ENCODE results near the gene DALRD3.

DALRD3 gene

GRCh38 chr3:49026536-49026935 is 8.2 kb upstream of the DALRD3 start:
- FAIRE-seq: no peak

GRCh38 chr3:49025793-49026520 is 7.6 kb upstream of the DALRD3 start:
- no peak for DNase-seq (ENCODE audit: insufficient read length, low spot score)
- TF ChIP-seq POLR2A (IDR thresholded peaks at IDR 0.05; ENCODE audit: low read depth, low read length): no peak
- FAIRE-seq: no peak

More at GRCh38 chr3:49026536-49026935, 8.2 kb upstream of the DALRD3 start:
- no peak for DNase-seq (ENCODE audit: insufficient read length, low spot score)
- TF ChIP-seq POLR2A (IDR thresholded peaks at IDR 0.05; ENCODE audit: low read depth, low read length): no peak

- TF ChIP-seq POLR2A (IDR thresholded peaks at IDR 0.05; ENCODE audit: low read depth, low read length): no peak; the same call in 1 of the 2 replicates
- FAIRE-seq (no peak), DNase-seq (ENCODE audit: insufficient read length, low spot score) (no peak)
Observed at GRCh38 chr3:49025005-49025792, 6.8 kb upstream of the DALRD3 start.

- DNase-seq (ENCODE audit: insufficient read length, low spot score) (no peak), FAIRE-seq (no peak)
- no peak for TF ChIP-seq POLR2A (IDR thresholded peaks at IDR 0.05; ENCODE audit: low read depth, low read length)
Observed at GRCh38 chr3:49024449-49024848, 6.1 kb upstream of the DALRD3 start.

- no peak for TF ChIP-seq POLR2A (IDR thresholded peaks at IDR 0.05; ENCODE audit: low read depth, low read length)
- no peak for DNase-seq (ENCODE audit: insufficient read length, low spot score)
- no peak for FAIRE-seq
Observed at GRCh38 chr3:49023775-49024174, 5.4 kb upstream of the DALRD3 start.

DNA sequence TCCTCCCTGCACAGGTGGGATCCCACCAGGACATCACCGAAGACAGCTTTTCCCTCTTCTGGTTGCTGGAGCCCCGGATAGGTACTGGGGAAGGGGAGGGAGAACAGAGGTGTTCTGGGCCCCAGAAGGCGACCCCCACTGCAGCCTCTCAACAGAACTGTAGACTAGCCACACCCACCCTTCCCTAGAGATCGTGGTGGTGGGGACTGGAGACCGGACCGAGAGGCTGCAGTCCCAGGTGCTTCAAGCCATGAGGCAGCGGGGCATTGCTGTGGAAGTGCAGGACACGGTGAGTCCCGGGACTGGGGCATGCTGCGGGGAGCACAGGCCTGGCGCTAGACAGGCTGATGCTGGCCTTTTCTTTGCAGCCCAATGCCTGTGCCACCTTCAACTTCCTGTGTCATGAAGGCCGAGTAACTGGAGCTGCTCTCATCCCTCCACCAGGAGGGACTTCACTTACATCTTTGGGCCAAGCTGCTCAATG is 4.3 kb upstream of the DALRD3 start:
- no peak for TF ChIP-seq POLR2A (IDR thresholded peaks at IDR 0.05; ENCODE audit: low read depth, low read length)
- FAIRE-seq (no peak), DNase-seq (ENCODE audit: insufficient read length, low spot score) (no peak)

- peak; percentile 90 for DNase-seq (ENCODE audit: insufficient read length, low spot score)
- TF ChIP-seq POLR2A (IDR thresholded peaks at IDR 0.05; ENCODE audit: low read depth, low read length): peak; percentile 93
- FAIRE-seq: no peak
Observed at GRCh38 chr3:49021813-49022687, 3.7 kb upstream of the DALRD3 start, which contains the start of gene NDUFAF3. NDUFAF3 (plus strand) TSS chr3:49022121; CDS start chr3:49022145, 24 bp downstream.

DNA sequence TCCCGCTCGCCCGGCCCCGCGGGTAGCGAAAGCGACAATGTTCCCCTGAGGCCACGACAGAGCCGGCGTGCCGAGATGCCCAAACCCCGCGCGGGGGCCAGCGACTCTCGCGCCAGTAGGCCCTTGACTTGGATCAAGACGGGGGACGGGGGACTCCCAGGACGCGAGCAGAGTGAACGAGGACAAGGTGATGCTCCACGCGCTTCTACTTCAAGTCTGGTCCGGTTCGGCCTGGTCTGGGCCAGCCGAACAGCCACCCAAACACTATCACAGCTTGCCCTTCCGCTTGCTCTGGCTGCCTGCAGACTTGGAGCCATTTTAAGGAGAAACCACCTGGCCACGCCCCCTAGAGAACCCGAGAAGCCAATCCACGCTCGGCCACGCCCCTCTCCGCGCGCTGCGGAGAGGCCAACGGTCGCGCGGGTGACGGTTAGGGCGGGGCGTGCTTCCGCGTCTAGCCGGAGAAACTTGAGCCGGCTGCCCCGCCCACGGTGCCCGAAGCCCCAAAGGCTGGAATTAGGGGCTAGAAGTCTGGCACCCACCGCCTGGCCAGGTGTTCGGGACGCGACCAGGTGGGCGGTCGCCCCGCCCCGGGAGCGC is 2.9 kb upstream of the DALRD3 start:
- FAIRE-seq: peak; percentile 11
- TF ChIP-seq POLR2A (IDR thresholded peaks at IDR 0.05; ENCODE audit: low read depth, low read length): peak; percentile 100
- DNase-seq (ENCODE audit: insufficient read length, low spot score): peak; percentile 89

DNA sequence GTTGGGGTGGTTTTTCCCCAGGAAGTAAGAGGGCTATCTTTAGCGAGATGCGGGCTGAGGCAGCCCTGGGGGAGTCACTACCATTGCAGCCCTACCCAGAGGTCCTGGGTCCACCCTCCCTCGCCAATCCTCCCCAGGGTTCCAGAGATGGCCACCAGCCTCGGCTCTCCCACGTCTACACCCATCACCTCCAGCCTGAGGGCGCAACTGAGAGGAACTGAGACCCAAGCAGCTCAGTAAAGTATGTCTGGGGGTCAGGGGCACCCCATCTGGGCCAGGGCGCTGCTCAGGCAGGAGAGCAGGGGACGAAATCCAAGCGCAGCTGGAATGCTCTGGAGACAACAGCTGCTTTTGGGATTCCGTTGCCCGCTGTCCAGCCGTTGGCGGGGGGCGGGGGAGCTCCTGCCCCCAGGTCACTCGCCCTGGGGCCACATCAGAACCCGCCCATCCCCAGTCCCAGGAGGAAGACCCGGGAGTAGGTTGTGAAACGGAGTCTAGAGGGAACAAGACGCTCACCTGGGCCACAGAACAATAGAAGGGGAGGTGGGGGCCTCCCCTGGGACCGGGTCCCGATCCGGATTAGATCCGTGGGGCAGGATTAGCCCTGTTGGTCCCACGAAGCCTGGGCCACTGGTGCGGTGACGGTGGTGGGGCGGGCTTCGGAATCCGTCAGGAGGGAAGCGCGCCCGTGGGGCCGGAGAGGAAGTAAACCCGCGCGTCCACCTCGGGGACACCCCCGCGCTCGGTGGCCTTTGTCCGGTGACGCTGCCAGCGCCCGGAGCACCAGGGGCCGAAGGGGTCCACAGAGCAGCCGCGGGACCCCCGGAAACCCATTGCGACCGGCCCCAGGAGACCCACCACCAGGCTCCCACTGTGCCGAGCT is 2.2 kb upstream of the DALRD3 start:
- TF ChIP-seq POLR2A (IDR thresholded peaks at IDR 0.05; ENCODE audit: low read depth, low read length): no peak; the same call in 1 of the 2 replicates
- FAIRE-seq: no peak
- no peak for DNase-seq (ENCODE audit: insufficient read length, low spot score)

- FAIRE-seq (no peak), DNase-seq (ENCODE audit: insufficient read length, low spot score) (no peak)
- TF ChIP-seq POLR2A (IDR thresholded peaks at IDR 0.05; ENCODE audit: low read depth, low read length): no peak
Observed at GRCh38 chr3:49019941-49020329, 1.6 kb upstream of the DALRD3 start.

GRCh38 chr3:49018707-49019006 is 277 bp upstream of the DALRD3 start:
- FAIRE-seq: no peak
- DNase-seq (ENCODE audit: insufficient read length, low spot score): no peak
- no peak for TF ChIP-seq POLR2A (IDR thresholded peaks at IDR 0.05; ENCODE audit: low read depth, low read length)

DNA sequence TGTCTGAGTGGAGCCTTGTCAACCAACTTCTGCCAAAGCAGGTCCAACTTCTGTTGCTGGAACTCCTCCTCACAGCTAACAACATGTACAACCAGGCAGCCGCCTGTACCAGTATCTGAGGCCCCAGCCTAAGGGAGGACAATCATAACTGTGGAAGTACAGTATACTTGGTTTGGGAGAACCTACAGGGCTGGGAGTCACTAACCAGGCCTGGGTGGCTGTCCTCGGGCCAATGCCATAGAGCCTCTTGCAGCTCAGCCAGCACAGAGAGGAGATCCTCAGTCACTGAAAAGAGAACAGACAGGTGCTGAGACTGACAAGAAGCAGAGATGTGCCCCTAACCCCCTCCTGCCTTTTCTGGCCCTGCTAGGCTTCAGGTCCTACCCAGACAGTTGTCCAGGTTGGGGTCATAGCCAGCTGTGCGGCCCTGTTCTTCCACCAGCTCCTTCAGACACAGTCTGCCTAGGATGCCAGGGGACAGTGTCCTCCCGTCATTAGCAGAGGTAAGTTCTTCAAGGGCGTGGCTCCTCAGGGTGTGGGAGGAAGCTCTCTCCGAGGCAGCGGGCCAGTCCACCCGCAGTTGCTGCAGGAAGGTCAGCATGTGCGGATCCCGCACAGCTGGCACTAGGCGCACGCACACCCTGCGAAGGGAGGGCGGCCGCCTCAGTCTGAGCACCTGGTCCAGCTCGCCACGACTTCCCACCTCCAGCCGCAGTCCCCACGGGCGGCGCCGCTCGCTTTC is 980 bp downstream of the DALRD3 start:
- no peak for FAIRE-seq
- DNase-seq (ENCODE audit: insufficient read length, low spot score): no peak
- TF ChIP-seq POLR2A (IDR thresholded peaks at IDR 0.05; ENCODE audit: low read depth, low read length): no peak

Data from H54 (cell line).